Activated CD4-positive, alpha-beta T cell treated with anti-CD3 and anti-CD28 coated beads for 36 hours (primary cell): ENCODE measurements around the gene ORC5. TPM values are rescaled to one million over a fixed set of nuclear protein-coding genes. Genes with fewer than 3 reads are reported as not detected.

Source experiments
- ATAC-seq: fragments of 200-7000 bp; cut with Tn5 transposase; one replicate; pipeline ENCODE4 v1.10.0; 2021; ENCODE audit warnings: mild to moderate bottlenecking, moderate library complexity
- CTCF ChIA-PET: fragments of 350-600 bp; sonication (Branson Sonifier 250); formaldehyde crosslinking; loops from one replicate; lab custom pipeline; 2021; ENCODE audit warnings: antibody characterized with exemption; lab: Charles Lee
- POLR2A ChIA-PET: fragments of 350-600 bp; sonication (Branson Sonifier 250); formaldehyde crosslinking; loops from one replicate; lab custom pipeline; 2021; ENCODE audit warnings: antibody characterized with exemption, inconsistent platforms; lab: Charles Lee
- DNase-seq: peaks from one replicate; pipeline ENCODE4 v3.0.0-alpha.2; 2020
- H3K27ac Mint-ChIP-seq: one replicate; pipeline ENCODE4 v1.8.0; 2021; ENCODE audit warnings: mixed read lengths
- H3K27me3 Mint-ChIP-seq: one replicate; pipeline ENCODE4 v1.8.0; 2021; ENCODE audit warnings: mixed read lengths
- H3K36me3 Mint-ChIP-seq: one replicate; pipeline ENCODE4 v1.8.0; 2021; ENCODE audit warnings: low read depth, mixed read lengths
- H3K4me1 Mint-ChIP-seq: one replicate; pipeline ENCODE4 v1.8.0; 2021; ENCODE audit warnings: mixed read lengths
- H3K4me3 Mint-ChIP-seq: one replicate; pipeline ENCODE4 v1.8.0; 2021; ENCODE audit warnings: mild to moderate bottlenecking, moderate library complexity, mixed read lengths
- H3K9me3 Mint-ChIP-seq: one replicate; pipeline ENCODE4 v1.8.0; 2021; ENCODE audit warnings: low read depth, mixed read lengths
- intact Hi-C, 2 experiments: fragments of 100-400 bp; cut with DNase I in 1 of 2; cut with micrococcal nuclease in 1 of 2; formaldehyde crosslinking; loops; one replicate each; pipeline versions ENCODE4 v1.14.2 to v1.15.1; 2022 to 2024; cut with DNase I, micrococcal nuclease
- total RNA-seq, 2 experiments: library from RNA; stranded (reverse); gene quantifications; one replicate each; pipeline ENCODE4 v1.2.3, GENCODE V29; 2021

ORC5 gene
- total RNA-seq, 2 experiments from 2014 or later = 23.5 to 25.1 TPM

- peaks cover 4% of the 10 kb centered on the region for H3K4me1 Mint-ChIP-seq
- ATAC-seq (peak; percentile 75), DNase-seq (peak; percentile 58)
- no peak overlapping the region for H3K27ac Mint-ChIP-seq
- no peaks in the 10 kb centered on the region for H3K9me3 Mint-ChIP-seq
- ChIA-PET CTCF (interaction anchor here (0.7 to 3.0 kb wide), 28 partner anchors 9 to 690 kb away, joined by 3 to 27 read pairs (median 4); no protein-coding TSS in a partner anchor), POLR2A (no interaction called here)
- no peak overlapping the region for H3K4me3 Mint-ChIP-seq
- H3K36me3 Mint-ChIP-seq = no peaks in the 10 kb centered on the region
- intact Hi-C loops = loop anchor here (1.0 to 5.0 kb wide), 5 partner anchors 35 to 687 kb away; no protein-coding TSS in a partner anchor
- peaks cover 21% of the 10 kb centered on the region for H3K27me3 Mint-ChIP-seq
Observed at GRCh38 chr7:104231054-104232046, 23.5 kb upstream of the ORC5 start.

- no peaks in the 10 kb centered on the region for H3K9me3 Mint-ChIP-seq
- ChIA-PET POLR2A (no interaction called here), CTCF (interaction anchor here (0.7 to 3.0 kb wide), 7 partner anchors 9 to 675 kb away, joined by 3 to 27 read pairs (median 3); no protein-coding TSS in a partner anchor)
- ATAC-seq (no peak), DNase-seq (no peak)
- H3K4me3 Mint-ChIP-seq = no peak overlapping the region
- H3K27me3 Mint-ChIP-seq = peaks cover 21% of the 10 kb centered on the region
- H3K36me3 Mint-ChIP-seq = no peaks in the 10 kb centered on the region
- H3K4me1 Mint-ChIP-seq = peaks cover 4% of the 10 kb centered on the region
- H3K27ac Mint-ChIP-seq = no peak overlapping the region
- intact Hi-C loops = loop anchor here (1.0 to 5.0 kb wide), 5 partner anchors 36 to 688 kb away; no protein-coding TSS in a partner anchor
Observed at GRCh38 chr7:104230606-104231005, 22.8 kb upstream of the ORC5 start.

- no peak for DNase-seq
- no peak overlapping the region for H3K4me3 Mint-ChIP-seq
- H3K27me3 Mint-ChIP-seq = peaks cover 20% of the 10 kb centered on the region
- H3K27ac Mint-ChIP-seq = no peak overlapping the region
- intact Hi-C loops = no loop called here
- ATAC-seq = no peak
- POLR2A ChIA-PET = no interaction called here
- H3K4me1 Mint-ChIP-seq = peaks cover 4% of the 10 kb centered on the region
- no peaks in the 10 kb centered on the region for H3K9me3 Mint-ChIP-seq
- H3K36me3 Mint-ChIP-seq = no peaks in the 10 kb centered on the region
- CTCF ChIA-PET = no interaction called here
Observed at GRCh38 chr7:104228442-104228841, 20.6 kb upstream of the ORC5 start.

GRCh38 chr7:104225451-104225850, 17.6 kb upstream of the ORC5 start:
- peaks cover 2% of the 10 kb centered on the region for H3K9me3 Mint-ChIP-seq
- intact Hi-C loops = no loop called here
- H3K27ac Mint-ChIP-seq = no peak overlapping the region
- POLR2A ChIA-PET = interaction anchor here (1.2 kb wide), 1 partner anchor 17 kb away, joined by 4 read pairs; no protein-coding TSS in a partner anchor
- H3K4me3 Mint-ChIP-seq = no peak overlapping the region
- CTCF ChIA-PET = no interaction called here
- ATAC-seq (no peak), DNase-seq (no peak)
- H3K4me1 Mint-ChIP-seq = no peaks in the 10 kb centered on the region
- peaks cover 13% of the 10 kb centered on the region for H3K27me3 Mint-ChIP-seq
- no peaks in the 10 kb centered on the region for H3K36me3 Mint-ChIP-seq

GRCh38 chr7:104217620-104218019, 9.8 kb upstream of the ORC5 start:
- Mint-ChIP-seq H3K4me3 (no peak overlapping the region), H3K27ac (no peak overlapping the region), H3K36me3 (no peaks in the 10 kb centered on the region), H3K9me3 (peaks cover 7% of the 10 kb centered on the region), H3K4me1 (no peaks in the 10 kb centered on the region), H3K27me3 (peaks cover 7% of the 10 kb centered on the region)
- no peak for ATAC-seq
- ChIA-PET POLR2A (no interaction called here), CTCF (interaction anchor here (0.7 kb wide), 1 partner anchor 863 kb away, joined by 4 read pairs; no protein-coding TSS in a partner anchor)
- no peak for DNase-seq
- intact Hi-C loops = no loop called here

GRCh38 chr7:104209063-104209462, 1.2 kb upstream of the ORC5 start:
- H3K27ac Mint-ChIP-seq = no peak overlapping the region
- intact Hi-C loops = loop anchor here in 1 of 2 experiments (5.0 kb wide), 1 partner anchor 1323 kb away; the partner anchor contains the start of gene RINT1
- no peak for ATAC-seq
- H3K9me3 Mint-ChIP-seq = no peaks in the 10 kb centered on the region
- peaks cover 3% of the 10 kb centered on the region for H3K36me3 Mint-ChIP-seq
- peaks cover 6% of the 10 kb centered on the region for H3K27me3 Mint-ChIP-seq
- POLR2A ChIA-PET = interaction anchor here (0.7 kb wide), 1 partner anchor 16 kb away, joined by 4 read pairs; no protein-coding TSS in a partner anchor
- CTCF ChIA-PET = interaction anchor here (0.6 kb wide), 1 partner anchor 676 kb away, joined by 3 read pairs; no protein-coding TSS in a partner anchor
- peak overlapping the region; percentile 87 for H3K4me3 Mint-ChIP-seq
- peaks cover 21% of the 10 kb centered on the region for H3K4me1 Mint-ChIP-seq
- no peak for DNase-seq

- ChIA-PET CTCF (interaction anchor here (0.8 kb wide), 1 partner anchor 655 kb away, joined by 3 read pairs; no protein-coding TSS in a partner anchor), POLR2A (interaction anchor here (0.6 to 0.7 kb wide), 2 partner anchors 16 to 318 kb away, joined by 3 to 4 read pairs; no protein-coding TSS in a partner anchor)
- intact Hi-C loops = loop anchor here in 1 of 2 experiments (5.0 kb wide), 1 partner anchor 1324 kb away; the partner anchor contains the start of gene RINT1
- Mint-ChIP-seq H3K9me3 (no peaks in the 10 kb centered on the region), H3K4me3 (peak overlapping the region; percentile 87), H3K27me3 (peaks cover 6% of the 10 kb centered on the region), H3K27ac (peak overlapping the region; percentile 93), H3K36me3 (peaks cover 8% of the 10 kb centered on the region), H3K4me1 (peaks cover 25% of the 10 kb centered on the region)
- ATAC-seq (no peak), DNase-seq (no peak)
Observed at GRCh38 chr7:104208421-104208780, 588 bp upstream of the ORC5 start.

GRCh38 chr7:104207348-104207730, 474 bp downstream of the ORC5 start:
- H3K36me3 Mint-ChIP-seq = peaks cover 15% of the 10 kb centered on the region
- ChIA-PET CTCF (no interaction called here), POLR2A (no interaction called here)
- no peak for DNase-seq
- intact Hi-C loops = loop anchor here in 1 of 2 experiments (5.0 kb wide), 1 partner anchor 1325 kb away; the partner anchor contains the start of gene RINT1
- H3K4me3 Mint-ChIP-seq = peak overlapping the region; percentile 87
- H3K4me1 Mint-ChIP-seq = peaks cover 25% of the 10 kb centered on the region
- peaks cover 4% of the 10 kb centered on the region for H3K27me3 Mint-ChIP-seq
- H3K27ac Mint-ChIP-seq = peak overlapping the region; percentile 93
- peak; percentile 43 for ATAC-seq
- no peaks in the 10 kb centered on the region for H3K9me3 Mint-ChIP-seq

- H3K27me3 Mint-ChIP-seq = peaks cover 2% of the 10 kb centered on the region
- intact Hi-C loops = loop anchor here in 1 of 2 experiments (5.0 kb wide), 1 partner anchor 1325 kb away; the partner anchor contains the start of gene RINT1
- DNase-seq = no peak
- H3K4me1 Mint-ChIP-seq = peaks cover 25% of the 10 kb centered on the region
- H3K4me3 Mint-ChIP-seq = peak overlapping the region; percentile 87
- ChIA-PET CTCF (no interaction called here), POLR2A (no interaction called here)
- peaks cover 20% of the 10 kb centered on the region for H3K36me3 Mint-ChIP-seq
- H3K27ac Mint-ChIP-seq = peak overlapping the region; percentile 93
- ATAC-seq = no peak
- no peaks in the 10 kb centered on the region for H3K9me3 Mint-ChIP-seq
Observed at GRCh38 chr7:104206841-104207240, 972 bp downstream of the ORC5 start.

- peaks cover 75% of the 10 kb centered on the region for H3K36me3 Mint-ChIP-seq
- intact Hi-C loops = no loop called here
- ChIA-PET CTCF (no interaction called here), POLR2A (no interaction called here)
- H3K27ac Mint-ChIP-seq = no peak overlapping the region
- no peaks in the 10 kb centered on the region for H3K9me3 Mint-ChIP-seq
- peaks cover 11% of the 10 kb centered on the region for H3K4me1 Mint-ChIP-seq
- ATAC-seq (no peak), DNase-seq (no peak)
- no peaks in the 10 kb centered on the region for H3K27me3 Mint-ChIP-seq
- no peak overlapping the region for H3K4me3 Mint-ChIP-seq
Observed at GRCh38 chr7:104198673-104199278, 9.0 kb downstream of the ORC5 start.

- ChIA-PET POLR2A (no interaction called here), CTCF (interaction anchor here (1.5 kb wide), 1 partner anchor 35 kb away, joined by 3 read pairs; no protein-coding TSS in a partner anchor)
- Mint-ChIP-seq H3K27ac (no peak overlapping the region), H3K4me3 (no peak overlapping the region), H3K9me3 (peaks cover 2% of the 10 kb centered on the region), H3K4me1 (peaks cover 11% of the 10 kb centered on the region), H3K27me3 (no peaks in the 10 kb centered on the region), H3K36me3 (peaks cover 77% of the 10 kb centered on the region)
- ATAC-seq = peak; percentile 63
- intact Hi-C loops = no loop called here
- no peak for DNase-seq
Observed at GRCh38 chr7:104196161-104196560, 11.7 kb downstream of the ORC5 start.
